Endodermal cell (in vitro differentiated cells): ENCODE results near the gene TDRD7. TPM values are rescaled to one million over a fixed set of nuclear protein-coding genes. Genes with fewer than 3 reads are reported as not detected.

Experiments used
- DNase-seq: peaks from one replicate; pipeline ENCODE4 v3.0.0-alpha.2; 2017
- H3K27ac ChIP-seq: 2 replicates; pipeline ENCODE4 v1.5.1; 2013; ENCODE audit warnings: mild to moderate bottlenecking, low read depth, low read length, moderate library complexity
- H3K27me3 ChIP-seq: 2 replicates; pipeline ENCODE4 v1.6.1; 2013; ENCODE audit warnings: mild to moderate bottlenecking, low read length, moderate library complexity; ENCODE audit not compliant: insufficient read depth, control insufficient read depth, poor library complexity, severe bottlenecking
- H3K36me3 ChIP-seq: 2 replicates; pipeline ENCODE4 v1.7.0; 2013; ENCODE audit warnings: mild to moderate bottlenecking, low read length, moderate library complexity; ENCODE audit not compliant: control insufficient read depth, insufficient read depth
- H3K4me1 ChIP-seq: one replicate; pipeline ENCODE4 v1.7.0; 2013; ENCODE audit warnings: low read length; ENCODE audit not compliant: control insufficient read depth, insufficient read depth
- H3K4me3 ChIP-seq: 2 replicates; pipeline ENCODE4 v1.5.1; 2013; ENCODE audit warnings: mild to moderate bottlenecking, low read length, moderate library complexity
- H3K9ac ChIP-seq: 2 replicates; pipeline ENCODE4 v1.6.1; 2013; ENCODE audit warnings: mild to moderate bottlenecking, low read length, moderate library complexity; ENCODE audit not compliant: poor library complexity, severe bottlenecking; ENCODE audit errors: extremely low read depth
- H3K9me3 ChIP-seq: 2 replicates; pipeline ENCODE4 v1.6.1; 2013; ENCODE audit warnings: mild to moderate bottlenecking, low read length, moderate library complexity; ENCODE audit not compliant: control insufficient read depth
- H3K27ac Mint-ChIP-seq: 2 replicates; pipeline ENCODE4 v1.8.0; 2020; ENCODE audit warnings: mixed read lengths
- H3K27me3 Mint-ChIP-seq: 2 replicates; pipeline ENCODE4 v1.8.0; 2021; ENCODE audit warnings: mild to moderate bottlenecking, mixed read lengths; ENCODE audit not compliant: insufficient read depth
- H3K36me3 Mint-ChIP-seq: 2 replicates; pipeline ENCODE4 v1.8.0; 2020; ENCODE audit warnings: low read depth, mixed read lengths
- H3K4me1 Mint-ChIP-seq: 2 replicates; pipeline ENCODE4 v1.8.0; 2020; ENCODE audit warnings: mixed read lengths
- H3K4me3 Mint-ChIP-seq: 2 replicates; pipeline ENCODE4 v1.8.0; 2020; ENCODE audit warnings: mild to moderate bottlenecking, moderate library complexity, mixed read lengths
- H3K9me3 Mint-ChIP-seq: 2 replicates; pipeline ENCODE4 v1.8.0; 2020; ENCODE audit warnings: mild to moderate bottlenecking, mixed read lengths
- CTCF ChIP-seq: fragments of 200-600 bp; sonication (generic); conservative IDR thresholded peaks from 2 replicates; pipeline ENCODE4 v1.5.0; 2021; ENCODE audit warnings: antibody characterized with exemption, mild to moderate bottlenecking
- WGBS, 2 experiments: methylation state at CpG; one replicate each; pipeline versions ENCODE4 v1.1.5 to v1.1.7; 2013; ENCODE audit warnings: missing lambda C conversion rate in 2 of 2, mixed read lengths in 1 of 2; ENCODE audit not compliant: insufficient coverage in 1 of 2, insufficient read length in 1 of 2; 5-methylcytosine and 5-hydroxymethylcytosine counted together
- total RNA-seq, 2 donors: library from RNA; stranded (reverse); fragmentation: NEBNext Ultra II Directional in 1 of 2; extraction: Animal tissue kit (Norgen Biotek cat#: 25700) in 1 of 2; gene quantifications; 2 replicates in 1 of 2; 3 replicates in 1 of 2; pipeline ENCODE4 v1.2.1, GENCODE V29; 2021

TDRD7 gene
- total RNA-seq, 2 donors from 2014 or later = 25.9 to 31.9 TPM

- 97 to 100% methylated on average over 1 to 3 of the region's 4 CpGs for WGBS, 2 experiments
- Histone ChIP-seq H3K27me3 (no peaks in the 10 kb centered on the region), H3K4me1 (peaks cover 17% of the 10 kb centered on the region), H3K9ac (no peak overlapping the region), H3K36me3 (no peaks in the 10 kb centered on the region), H3K9me3 (no peaks in the 10 kb centered on the region), H3K4me3 (no peak overlapping the region), H3K27ac (no peak overlapping the region)
- no peak for TF ChIP-seq CTCF
- no peak for DNase-seq
- H3K9me3 Mint-ChIP-seq = no peaks in the 10 kb centered on the region
- H3K27ac Mint-ChIP-seq = no peak overlapping the region
- H3K4me3 Mint-ChIP-seq = no peak overlapping the region
- peaks cover 4% of the 10 kb centered on the region for H3K27me3 Mint-ChIP-seq
- H3K4me1 Mint-ChIP-seq = peaks cover 24% of the 10 kb centered on the region
- no peaks in the 10 kb centered on the region for H3K36me3 Mint-ChIP-seq
These were observed 112.5 kb downstream of the TDRD7 start for GRCh38 chr9:97524424-97524823.

- TF ChIP-seq CTCF = no peak
- Histone ChIP-seq H3K27ac (no peak overlapping the region), H3K9me3 (no peaks in the 10 kb centered on the region), H3K36me3 (no peaks in the 10 kb centered on the region), H3K4me3 (no peak overlapping the region), H3K4me1 (peaks cover 17% of the 10 kb centered on the region), H3K27me3 (no peaks in the 10 kb centered on the region), H3K9ac (no peak overlapping the region)
- H3K9me3 Mint-ChIP-seq = no peaks in the 10 kb centered on the region
- DNase-seq = no peak
- no peak overlapping the region for H3K27ac Mint-ChIP-seq
- H3K4me1 Mint-ChIP-seq = peaks cover 24% of the 10 kb centered on the region
- H3K36me3 Mint-ChIP-seq = no peaks in the 10 kb centered on the region
- peaks cover 2% of the 10 kb centered on the region for H3K27me3 Mint-ChIP-seq
- 87 to 93% methylated on average over 2 of the region's 2 CpGs for WGBS, 2 experiments
- no peak overlapping the region for H3K4me3 Mint-ChIP-seq
These were observed 113.6 kb downstream of the TDRD7 start for GRCh38 chr9:97525451-97525850.

- H3K4me3 Mint-ChIP-seq = no peak overlapping the region
- H3K9me3 Mint-ChIP-seq = no peaks in the 10 kb centered on the region
- 83 to 94% methylated on average over 5 to 7 of the region's 7 CpGs for WGBS, 2 experiments
- H3K4me3 ChIP-seq = no peak overlapping the region
- H3K36me3 ChIP-seq = no peaks in the 10 kb centered on the region
- no peaks in the 10 kb centered on the region for H3K9me3 ChIP-seq
- TF ChIP-seq CTCF = no peak
- H3K4me1 Mint-ChIP-seq = peaks cover 24% of the 10 kb centered on the region
- peaks cover 17% of the 10 kb centered on the region for H3K4me1 ChIP-seq
- H3K27ac ChIP-seq = no peak overlapping the region
- H3K27me3 Mint-ChIP-seq = no peaks in the 10 kb centered on the region
- H3K9ac ChIP-seq = no peak overlapping the region
- peak overlapping the region; percentile 93 for H3K27ac Mint-ChIP-seq
- no peak for DNase-seq
- peaks cover 2% of the 10 kb centered on the region for H3K36me3 Mint-ChIP-seq
- H3K27me3 ChIP-seq = no peaks in the 10 kb centered on the region
These were observed 115.1 kb downstream of the TDRD7 start for GRCh38 chr9:97526895-97527575.
